T-helper 1 cell treated with Interleukin-12 subunit alpha and Interleukin-12 subunit beta and Interleukin-4 antibody, amounts not matched to agents 30 μg/mL and 1 μg/mL, for 36 hours (primary cell): ENCODE measurements around the gene SFMBT2.
A peak's percentile ranks its signal among the peaks of the same experiment; 100 is the strongest.

Experiments used
- H3K27ac Mint-ChIP-seq: one replicate; pipeline ENCODE4 v1.8.0; 2021; ENCODE audit warnings: mild to moderate bottlenecking, mixed read lengths
- H3K27me3 Mint-ChIP-seq: one replicate; pipeline ENCODE4 v1.8.0; 2021; ENCODE audit warnings: low read depth, mixed read lengths
- H3K36me3 Mint-ChIP-seq: one replicate; pipeline ENCODE4 v1.8.0; 2021; ENCODE audit warnings: low read depth, mixed read lengths
- H3K4me1 Mint-ChIP-seq: one replicate; pipeline ENCODE4 v1.8.0; 2021; ENCODE audit warnings: low read depth, mixed read lengths
- H3K4me3 Mint-ChIP-seq: one replicate; pipeline ENCODE4 v1.8.0; 2021; ENCODE audit warnings: mild to moderate bottlenecking, moderate library complexity, mixed read lengths
- H3K9me3 Mint-ChIP-seq: one replicate; pipeline ENCODE4 v1.8.0; 2021; ENCODE audit warnings: mixed read lengths

The SFMBT2 gene

GRCh38 chr10:7285522-7286322, 125.1 kb downstream of the SFMBT2 start:
- Mint-ChIP-seq H3K27me3 (no peaks in the 10 kb centered on the region), H3K27ac (no peak overlapping the region), H3K4me3 (no peak overlapping the region), H3K9me3 (no peaks in the 10 kb centered on the region), H3K36me3 (peaks cover 19% of the 10 kb centered on the region), H3K4me1 (peaks cover 25% of the 10 kb centered on the region)

GRCh38 chr10:7283246-7283645, 127.6 kb downstream of the SFMBT2 start:
- Mint-ChIP-seq H3K27ac (no peak overlapping the region), H3K36me3 (peaks cover 28% of the 10 kb centered on the region), H3K9me3 (no peaks in the 10 kb centered on the region), H3K4me1 (peaks cover 33% of the 10 kb centered on the region), H3K4me3 (no peak overlapping the region), H3K27me3 (no peaks in the 10 kb centered on the region)

- Mint-ChIP-seq H3K9me3 (no peaks in the 10 kb centered on the region), H3K4me1 (peaks cover 39% of the 10 kb centered on the region), H3K27ac (no peak overlapping the region), H3K4me3 (no peak overlapping the region), H3K27me3 (no peaks in the 10 kb centered on the region), H3K36me3 (peaks cover 32% of the 10 kb centered on the region)
Measured at GRCh38 chr10:7282457-7282856, 128.4 kb downstream of the SFMBT2 start.

GRCh38 chr10:7281429-7281828, 129.4 kb downstream of the SFMBT2 start:
- no peaks in the 10 kb centered on the region for H3K9me3 Mint-ChIP-seq
- H3K4me1 Mint-ChIP-seq = peaks cover 38% of the 10 kb centered on the region
- H3K36me3 Mint-ChIP-seq = peaks cover 38% of the 10 kb centered on the region
- H3K27me3 Mint-ChIP-seq = no peaks in the 10 kb centered on the region
- no peak overlapping the region for H3K4me3 Mint-ChIP-seq
- H3K27ac Mint-ChIP-seq = no peak overlapping the region

GRCh38 chr10:7279303-7279702, 131.5 kb downstream of the SFMBT2 start:
- Mint-ChIP-seq H3K4me1 (peaks cover 38% of the 10 kb centered on the region), H3K4me3 (no peak overlapping the region), H3K36me3 (peaks cover 44% of the 10 kb centered on the region), H3K27me3 (no peaks in the 10 kb centered on the region), H3K9me3 (no peaks in the 10 kb centered on the region), H3K27ac (no peak overlapping the region)

- Mint-ChIP-seq H3K4me1 (peaks cover 40% of the 10 kb centered on the region), H3K4me3 (no peak overlapping the region), H3K27ac (no peak overlapping the region), H3K36me3 (peaks cover 45% of the 10 kb centered on the region), H3K27me3 (no peaks in the 10 kb centered on the region), H3K9me3 (no peaks in the 10 kb centered on the region)
Measured at GRCh38 chr10:7277867-7278266, 133.0 kb downstream of the SFMBT2 start.

- H3K4me3 Mint-ChIP-seq = no peak overlapping the region
- H3K36me3 Mint-ChIP-seq = peaks cover 46% of the 10 kb centered on the region
- H3K27me3 Mint-ChIP-seq = no peaks in the 10 kb centered on the region
- H3K9me3 Mint-ChIP-seq = no peaks in the 10 kb centered on the region
- H3K27ac Mint-ChIP-seq = no peak overlapping the region
- peaks cover 42% of the 10 kb centered on the region for H3K4me1 Mint-ChIP-seq
Measured at GRCh38 chr10:7277432-7277831, 133.4 kb downstream of the SFMBT2 start.

- Mint-ChIP-seq H3K27ac (peak overlapping the region; percentile 14), H3K4me3 (no peak overlapping the region), H3K4me1 (peaks cover 48% of the 10 kb centered on the region), H3K27me3 (no peaks in the 10 kb centered on the region), H3K36me3 (peaks cover 52% of the 10 kb centered on the region), H3K9me3 (peaks cover 10% of the 10 kb centered on the region)
Measured at GRCh38 chr10:7275761-7276440, 134.9 kb downstream of the SFMBT2 start.

GRCh38 chr10:7274293-7274692, 136.5 kb downstream of the SFMBT2 start:
- peaks cover 52% of the 10 kb centered on the region for H3K4me1 Mint-ChIP-seq
- peaks cover 52% of the 10 kb centered on the region for H3K36me3 Mint-ChIP-seq
- no peaks in the 10 kb centered on the region for H3K27me3 Mint-ChIP-seq
- no peak overlapping the region for H3K27ac Mint-ChIP-seq
- peaks cover 10% of the 10 kb centered on the region for H3K9me3 Mint-ChIP-seq
- no peak overlapping the region for H3K4me3 Mint-ChIP-seq

GRCh38 chr10:7272008-7272407, 138.8 kb downstream of the SFMBT2 start:
- Mint-ChIP-seq H3K9me3 (peaks cover 10% of the 10 kb centered on the region), H3K4me3 (peak overlapping the region; percentile 47), H3K4me1 (peaks cover 56% of the 10 kb centered on the region), H3K36me3 (peaks cover 44% of the 10 kb centered on the region), H3K27ac (peak overlapping the region; percentile 81), H3K27me3 (no peaks in the 10 kb centered on the region)

- Mint-ChIP-seq H3K36me3 (peaks cover 40% of the 10 kb centered on the region), H3K9me3 (peaks cover 10% of the 10 kb centered on the region), H3K27ac (peak overlapping the region; percentile 88), H3K4me1 (peaks cover 52% of the 10 kb centered on the region), H3K4me3 (no peak overlapping the region), H3K27me3 (no peaks in the 10 kb centered on the region)
Measured at GRCh38 chr10:7269988-7270387, 140.8 kb downstream of the SFMBT2 start.

GRCh38 chr10:7267142-7267541, 143.7 kb downstream of the SFMBT2 start:
- H3K36me3 Mint-ChIP-seq = peaks cover 29% of the 10 kb centered on the region
- H3K27me3 Mint-ChIP-seq = no peaks in the 10 kb centered on the region
- H3K4me3 Mint-ChIP-seq = no peak overlapping the region
- peak overlapping the region; percentile 71 for H3K27ac Mint-ChIP-seq
- H3K9me3 Mint-ChIP-seq = peaks cover 9% of the 10 kb centered on the region
- peaks cover 44% of the 10 kb centered on the region for H3K4me1 Mint-ChIP-seq

GRCh38 chr10:7265396-7266123, 145.3 kb downstream of the SFMBT2 start:
- Mint-ChIP-seq H3K36me3 (peaks cover 21% of the 10 kb centered on the region), H3K9me3 (no peaks in the 10 kb centered on the region), H3K4me1 (peaks cover 43% of the 10 kb centered on the region), H3K4me3 (no peak overlapping the region), H3K27me3 (no peaks in the 10 kb centered on the region), H3K27ac (no peak overlapping the region)

GRCh38 chr10:7264313-7264756, 146.5 kb downstream of the SFMBT2 start:
- H3K4me1 Mint-ChIP-seq = peaks cover 43% of the 10 kb centered on the region
- peaks cover 13% of the 10 kb centered on the region for H3K36me3 Mint-ChIP-seq
- no peaks in the 10 kb centered on the region for H3K27me3 Mint-ChIP-seq
- H3K4me3 Mint-ChIP-seq = no peak overlapping the region
- no peaks in the 10 kb centered on the region for H3K9me3 Mint-ChIP-seq
- no peak overlapping the region for H3K27ac Mint-ChIP-seq
